ENCODE measurements around the gene GK.
"Not testable (repeated sequence)": the region's sequence is repeated elsewhere in the genome, so short reads cannot be mapped to it uniquely, and the experiment has no call there.

Gene GK

GRCh38 chrX:30654989-30655607, 1.9 kb downstream of the GK start:
- no peak for DNase-seq

GRCh38 chrX:30655991-30656390, 2.8 kb downstream of the GK start:
- DNase-seq: no peak

DNA sequence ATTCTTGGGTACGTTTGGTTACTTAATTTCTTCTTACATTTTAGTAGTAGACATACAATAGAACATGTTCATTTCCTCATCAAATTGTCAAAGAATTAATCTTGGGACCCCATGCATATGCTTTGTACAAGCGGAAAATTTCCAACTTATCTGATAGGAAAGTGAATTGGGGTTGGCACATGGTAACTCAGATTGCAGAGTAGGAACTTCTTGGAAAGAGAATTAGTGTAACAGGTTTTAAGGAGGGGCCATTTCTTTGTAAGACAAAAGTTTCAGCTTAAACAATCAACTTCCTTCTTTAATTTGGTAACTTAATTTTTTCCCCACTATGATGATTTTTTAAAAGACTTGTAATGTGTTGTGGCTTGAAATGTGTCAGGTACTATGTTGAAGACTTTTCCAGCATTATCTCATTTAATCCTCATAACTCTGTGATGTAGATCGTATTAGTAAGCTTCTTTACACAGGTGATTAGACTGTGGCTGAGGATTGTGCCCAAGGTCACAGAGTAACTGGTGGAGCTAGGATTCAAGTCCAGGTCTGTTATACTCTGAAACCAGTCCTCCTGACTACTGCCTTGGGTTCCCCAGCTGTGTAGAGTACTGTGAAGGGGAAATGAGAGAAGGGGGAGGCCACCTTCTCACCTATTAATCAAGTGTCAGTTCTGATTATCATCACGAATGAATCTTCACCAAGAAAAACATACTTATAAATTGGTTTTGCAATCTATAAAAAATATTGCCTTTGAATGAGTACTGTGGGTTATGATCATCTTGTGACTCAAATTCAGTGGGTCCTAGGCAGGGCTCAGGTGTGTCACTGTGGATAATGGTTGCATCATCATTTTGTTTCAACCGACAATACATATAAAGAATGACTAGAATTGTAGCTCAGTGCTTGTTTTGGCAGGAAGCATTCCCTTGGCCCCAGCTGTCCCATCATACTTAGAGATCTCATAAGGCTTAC, 4.3 kb downstream of the GK start:
- DNase-seq: no peak

GRCh38 chrX:30659421-30659820, 6.2 kb downstream of the GK start:
- no peak for DNase-seq

DNA sequence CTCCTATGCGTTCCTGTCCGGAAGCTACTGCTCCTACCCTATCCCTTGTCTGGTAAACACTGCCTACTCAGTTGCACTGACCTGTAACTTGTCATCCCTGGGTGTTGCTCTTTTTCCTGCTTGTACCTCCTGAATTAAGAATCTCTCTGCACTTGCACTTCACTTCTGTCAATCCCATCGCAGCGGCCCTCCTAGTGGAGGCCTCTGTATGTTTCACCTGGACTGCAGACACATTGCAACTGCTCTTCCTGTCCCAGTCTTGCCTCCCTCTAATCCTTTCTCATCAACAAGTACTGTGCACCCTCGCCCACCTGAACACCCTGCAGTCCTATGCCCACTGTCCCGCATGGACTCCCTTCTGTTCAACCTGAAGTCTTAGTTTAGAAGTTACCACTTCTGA, 8.0 kb downstream of the GK start:
- no peak for DNase-seq

- no peak for DNase-seq
These were observed 10.1 kb downstream of the GK start for GRCh38 chrX:30663322-30663721.

- DNase-seq: no peak
These were observed 12.2 kb downstream of the GK start for GRCh38 chrX:30665471-30665870.

DNA sequence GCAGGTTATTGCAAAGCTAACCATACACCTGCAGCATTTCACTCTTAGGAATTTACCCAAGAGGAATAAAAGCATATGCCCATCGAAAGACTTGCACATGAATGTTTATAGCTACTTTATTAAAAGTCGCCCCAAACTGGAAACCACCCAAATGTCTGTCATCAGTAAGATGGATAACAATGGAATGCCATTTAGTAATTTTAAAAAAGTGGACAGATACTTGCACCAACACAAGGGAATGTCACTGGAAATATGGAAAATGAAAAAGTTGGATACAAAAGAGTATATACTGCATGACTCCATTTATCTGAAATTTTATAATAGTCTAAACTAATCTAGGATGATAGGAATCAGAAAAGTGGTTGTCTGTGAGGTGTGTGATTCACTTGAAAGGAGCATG, 12.9 kb downstream of the GK start:
- no peak for DNase-seq

GRCh38 chrX:30668581-30668980, 15.4 kb downstream of the GK start:
- no peak for DNase-seq

GRCh38 chrX:30671189-30671588, 18.0 kb downstream of the GK start:
- DNase-seq: not testable (repeated sequence)

- DNase-seq: no peak
These were observed 20.0 kb downstream of the GK start for GRCh38 chrX:30673127-30673796.

- no peak for DNase-seq
These were observed 20.8 kb downstream of the GK start for GRCh38 chrX:30673884-30674598.

GRCh38 chrX:30674799-30675198, 21.6 kb downstream of the GK start:
- DNase-seq: no peak

- DNase-seq: no peak
These were observed 26.1 kb downstream of the GK start for GRCh38 chrX:30679369-30679768.

DNA sequence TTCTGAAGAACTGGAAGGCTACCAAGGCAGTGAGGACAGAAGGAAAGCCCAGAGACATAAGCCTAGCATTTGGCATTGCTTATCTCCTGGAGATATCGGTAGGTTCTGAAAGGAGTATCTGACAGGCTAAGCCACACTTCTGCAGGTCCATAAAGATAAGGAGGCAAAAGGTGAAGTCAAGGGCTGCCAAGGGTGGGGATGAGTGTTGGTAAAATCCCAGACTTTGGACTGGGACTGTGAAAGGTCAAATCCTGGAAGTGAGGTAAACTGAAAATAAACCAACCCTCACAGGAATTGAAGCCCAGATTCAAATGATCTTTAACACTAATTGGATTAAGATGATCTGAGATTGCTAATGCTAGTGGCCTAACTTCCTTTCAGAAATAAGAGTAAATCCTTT, 27.4 kb downstream of the GK start:
- no peak for DNase-seq

- no peak for DNase-seq
These were observed 35.4 kb downstream of the GK start for GRCh38 chrX:30688641-30689040.

- no peak for DNase-seq
These were observed 35.9 kb downstream of the GK start for GRCh38 chrX:30689116-30689515.

- DNase-seq: no peak
These were observed 37.1 kb downstream of the GK start for GRCh38 chrX:30690330-30690729.

DNA sequence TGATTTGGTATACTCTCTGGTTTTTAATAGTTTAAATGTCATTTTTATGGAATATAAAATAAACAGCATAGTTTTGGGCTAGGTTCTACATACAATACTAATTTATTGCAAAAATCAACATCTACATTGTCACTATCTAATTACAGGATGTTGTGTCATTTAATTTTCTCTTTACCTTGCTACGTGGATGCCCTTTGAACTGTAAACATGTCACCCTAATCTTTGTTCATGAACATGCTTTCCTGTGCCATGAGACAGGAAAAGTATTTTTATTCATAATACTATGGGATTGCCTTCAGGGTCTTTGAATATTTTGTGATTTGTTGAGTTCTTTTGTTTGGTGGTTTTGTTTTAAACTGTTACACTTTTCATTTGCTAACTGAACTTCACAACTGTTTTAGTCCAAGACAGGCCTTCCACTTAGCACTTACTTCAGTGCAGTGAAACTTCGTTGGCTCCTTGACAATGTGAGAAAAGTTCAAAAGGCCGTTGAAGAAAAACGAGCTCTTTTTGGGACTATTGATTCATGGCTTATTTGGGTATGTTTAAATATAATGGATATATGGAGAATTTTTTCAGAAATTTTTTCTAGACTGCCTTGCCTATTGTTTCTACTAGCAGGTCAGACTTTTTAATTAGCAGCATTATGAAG, 40.9 kb downstream of the GK start:
- no peak for DNase-seq

- no peak for DNase-seq
These were observed 49.5 kb downstream of the GK start for GRCh38 chrX:30702736-30703135.

GRCh38 chrX:30706216-30706775, 53.1 kb downstream of the GK start:
- no peak for DNase-seq

- no peak for DNase-seq
These were observed 59.0 kb downstream of the GK start for GRCh38 chrX:30712214-30712613.
